SK-MEL-5 (cell line): ENCODE results near the gene HEXA. TPM values are rescaled to one million over a fixed set of nuclear protein-coding genes. Genes with fewer than 3 reads are reported as not detected.
"Not testable (repeated sequence)": the region's sequence is repeated elsewhere in the genome, so short reads cannot be mapped to it uniquely, and the experiment has no call there.

Experiments used
- DNase-seq: peaks from one replicate; pipeline ENCODE4 v3.0.0-alpha.2; 2016; ENCODE audit warnings: low read depth, low spot score
- in situ Hi-C: cut with HindIII; loops from 2 replicates; pipeline ENCODE4 v1.10.0; 2016; ENCODE audit warnings: low sequenced_read_pairs, high pct_unique_total_duplicates, low pct_unique_long_range_greater_than_20kb
- total RNA-seq: library from RNA; depleted of rRNA; stranded (reverse); fragments of >200 nt; shearing (Covaris generic); gene quantifications from 2 replicates; pipeline ENCODE4 v1.2.3, GENCODE V29; 2014

HEXA gene
- total RNA-seq, 1 experiment from 2014 or later: 164 TPM

- peak; percentile 19 for DNase-seq
- in situ Hi-C loops: no loop called here
Measured at GRCh38 chr15:72382146-72382545, 6.3 kb upstream of the HEXA start.

GRCh38 chr15:72380743-72381142 is 4.9 kb upstream of the HEXA start:
- in situ Hi-C loops: no loop called here
- no peak for DNase-seq

- DNase-seq: no peak
- in situ Hi-C loops: no loop called here
Measured at GRCh38 chr15:72379856-72380430, 4.1 kb upstream of the HEXA start.

GRCh38 chr15:72379106-72379505 is 3.3 kb upstream of the HEXA start:
- in situ Hi-C loops: not testable (repeated sequence)

GRCh38 chr15:72377331-72377730 is 1.5 kb upstream of the HEXA start:
- DNase-seq: no peak
- in situ Hi-C loops: no loop called here

More at GRCh38 chr15:72379106-72379505, 3.3 kb upstream of the HEXA start:
- not testable (repeated sequence) for DNase-seq

- in situ Hi-C loops: no loop called here
- DNase-seq: no peak
Measured at GRCh38 chr15:72375501-72375845, 341 bp downstream of the HEXA start.

- in situ Hi-C loops: no loop called here
- no peak for DNase-seq
Measured at GRCh38 chr15:72372361-72372760, 3.5 kb downstream of the HEXA start.

GRCh38 chr15:72369964-72370363 is 5.8 kb downstream of the HEXA start:
- in situ Hi-C loops: no loop called here
- no peak for DNase-seq

GRCh38 chr15:72368899-72369298 is 6.9 kb downstream of the HEXA start:
- in situ Hi-C loops: no loop called here
- peak; percentile 14 for DNase-seq

GRCh38 chr15:72368325-72368724 is 7.5 kb downstream of the HEXA start:
- no peak for DNase-seq

GRCh38 chr15:72365844-72366243 is 10.0 kb downstream of the HEXA start:
- DNase-seq: no peak
- in situ Hi-C loops: no loop called here

More at GRCh38 chr15:72368325-72368724, 7.5 kb downstream of the HEXA start:
- in situ Hi-C loops: no loop called here

GRCh38 chr15:72361176-72361575 is 14.6 kb downstream of the HEXA start:
- in situ Hi-C loops: no loop called here

GRCh38 chr15:72358650-72359171 is 17.1 kb downstream of the HEXA start:
- in situ Hi-C loops: no loop called here
- DNase-seq: peak; percentile 23

More at GRCh38 chr15:72361176-72361575, 14.6 kb downstream of the HEXA start:
- DNase-seq: no peak

GRCh38 chr15:72358121-72358520 is 17.7 kb downstream of the HEXA start:
- in situ Hi-C loops: no loop called here
- no peak for DNase-seq

- in situ Hi-C loops: no loop called here
- DNase-seq: no peak
Measured at GRCh38 chr15:72354496-72354895, 21.3 kb downstream of the HEXA start.

- in situ Hi-C loops: no loop called here
- no peak for DNase-seq
Measured at GRCh38 chr15:72353266-72353665, 22.5 kb downstream of the HEXA start.

GRCh38 chr15:72345806-72346205 is 30.0 kb downstream of the HEXA start:
- in situ Hi-C loops: no loop called here
- no peak for DNase-seq

- in situ Hi-C loops: no loop called here
Measured at GRCh38 chr15:72345280-72345679, 30.5 kb downstream of the HEXA start.

GRCh38 chr15:72344602-72345001 is 31.2 kb downstream of the HEXA start:
- in situ Hi-C loops: no loop called here
- DNase-seq: no peak

More at GRCh38 chr15:72345280-72345679, 30.5 kb downstream of the HEXA start:
- no peak for DNase-seq

- in situ Hi-C loops: no loop called here
- peak; percentile 50 for DNase-seq
Measured at GRCh38 chr15:72342385-72342784, 33.4 kb downstream of the HEXA start.
